HG02571 (cell line): ENCODE results near the gene ING5.

Experiments used
- ATAC-seq: cut with Tn5 transposase; IDR thresholded peaks from one replicate; pipeline ENCODE4 v1.9.1; 2021; ENCODE audit warnings: mild to moderate bottlenecking, moderate library complexity; ENCODE audit not compliant: unreplicated experiment

The ING5 gene

GRCh38 chr2:241774419-241775222, 72.8 kb downstream of the ING5 start:
- ATAC-seq, result no peak

- ATAC-seq, result no peak
Observed at GRCh38 chr2:241775223-241776177, 73.7 kb downstream of the ING5 start.

- ATAC-seq, result no peak
Observed at GRCh38 chr2:241776336-241777169, 74.7 kb downstream of the ING5 start, which contains the start of gene GAL3ST2. Gene GAL3ST2, plus strand, starts transcription at chr2:241776822. Its CDS starts 134 bp downstream, at chr2:241776956.

- ATAC-seq, result no peak
Observed at GRCh38 chr2:241777170-241777685, 75.4 kb downstream of the ING5 start.

GRCh38 chr2:241777686-241778627, 76.1 kb downstream of the ING5 start:
- ATAC-seq, result no peak
